HEK293T (cell line): ENCODE results near the gene PITPNC1.

Source experiments
- CTCF ChIA-PET: fragments of 350-600 bp; formaldehyde crosslinking; extraction: SDS; loops from one replicate; lab custom pipeline; 2021; ENCODE audit warnings: antibody characterized with exemption, inconsistent platforms; lab: Yijun Ruan, JAX
- POLR2A ChIA-PET: fragments of 350-600 bp; formaldehyde crosslinking; extraction: SDS; loops from one replicate; lab custom pipeline; 2020; ENCODE audit warnings: antibody characterized with exemption, inconsistent platforms; lab: Yijun Ruan, JAX
- DNase-seq: peaks from one replicate; pipeline ENCODE4 v3.0.0; 2012; ENCODE audit warnings: mixed read lengths; ENCODE audit errors: extremely low spot score
- ARNT ChIP-seq: fragments of 450-650 bp; IDR thresholded peaks from 2 replicates; pipeline ENCODE4 v1.6.1; 2017; ENCODE audit warnings: mild to moderate bottlenecking
- BHLHE40 ChIP-seq: fragments of 450-650 bp; IDR thresholded peaks from 2 replicates; pipeline ENCODE4 v1.6.1; 2016; ENCODE audit warnings: mild to moderate bottlenecking, moderate library complexity, borderline replicate concordance
- CTBP1 ChIP-seq: fragments of 450-650 bp; IDR thresholded peaks from 2 replicates; pipeline ENCODE4 v1.6.1; 2016; ENCODE audit warnings: borderline replicate concordance
- ELF4 ChIP-seq: fragments of 450-650 bp; IDR thresholded peaks from 2 replicates; pipeline ENCODE4 v1.6.1; 2017; ENCODE audit warnings: antibody characterized with exemption
- FOXA1 ChIP-seq: fragments of 450-650 bp; IDR thresholded peaks from 2 replicates; pipeline ENCODE4 v1.6.1; 2016; ENCODE audit warnings: mild to moderate bottlenecking
- FOXK2 ChIP-seq: fragments of 450-650 bp; IDR thresholded peaks from 2 replicates; pipeline ENCODE4 v1.6.1; 2016; ENCODE audit warnings: mild to moderate bottlenecking
- FOXM1 ChIP-seq: fragments of 450-650 bp; IDR thresholded peaks from 2 replicates; pipeline ENCODE4 v1.6.1; 2017; ENCODE audit warnings: mild to moderate bottlenecking, borderline replicate concordance
- HDGF ChIP-seq: fragments of 450-650 bp; IDR thresholded peaks from 2 replicates; pipeline ENCODE4 v1.6.1; 2017; ENCODE audit warnings: antibody characterized with exemption, borderline replicate concordance
- L3MBTL2 ChIP-seq: fragments of 450-650 bp; conservative IDR thresholded peaks from 2 replicates; pipeline ENCODE4 v1.6.1; 2016; ENCODE audit warnings: mild to moderate bottlenecking
- LEF1 ChIP-seq: fragments of 450-650 bp; IDR thresholded peaks from 2 replicates; pipeline ENCODE4 v1.6.1; 2017; ENCODE audit warnings: mild to moderate bottlenecking, borderline replicate concordance
- NFRKB ChIP-seq: fragments of 450-650 bp; IDR thresholded peaks from 2 replicates; pipeline ENCODE4 v1.6.1; 2016; ENCODE audit warnings: mild to moderate bottlenecking, moderate library complexity
- PKNOX1 ChIP-seq: fragments of 450-650 bp; IDR thresholded peaks from 2 replicates; pipeline ENCODE4 v1.6.1; 2016
- SP1 ChIP-seq: fragments of 450-650 bp; IDR thresholded peaks from 2 replicates; pipeline ENCODE4 v1.6.1; 2017
- SUZ12 ChIP-seq: fragments of 450-650 bp; IDR thresholded peaks from 2 replicates; pipeline ENCODE4 v1.6.1; 2016; ENCODE audit warnings: mild to moderate bottlenecking
- TARDBP ChIP-seq: fragments of 450-650 bp; IDR thresholded peaks from 2 replicates; pipeline ENCODE4 v1.6.1; 2016
- ZNF384 ChIP-seq: fragments of 450-650 bp; IDR thresholded peaks from 2 replicates; pipeline ENCODE4 v1.6.1; 2016

The PITPNC1 gene

GRCh38 chr17:67602974-67603373 is 225.9 kb downstream of the PITPNC1 start:
- peak; percentile 54 for DNase-seq
- POLR2A ChIA-PET: no interaction called here
- TF ChIP-seq L3MBTL2 (no peak), SP1 (no peak)
- CTCF ChIA-PET: interaction anchor here (1.0 to 1.6 kb wide), 3 partner anchors 217 to 227 kb away, joined by 4 to 12 read pairs (median 5); no protein-coding TSS in a partner anchor

GRCh38 chr17:67605256-67605912 is 228.3 kb downstream of the PITPNC1 start:
- TF ChIP-seq ARNT (no peak), SUZ12 (no peak), FOXM1 (no peak), L3MBTL2 (no peak), SP1 (no peak), HDGF (no peak), ZNF384 (no peak), CTBP1 (no peak), PKNOX1 (no peak), FOXK2 (no peak), LEF1 (no peak)
- POLR2A ChIA-PET: no interaction called here
- CTCF ChIA-PET: interaction anchor here (0.8 to 1.0 kb wide), 2 partner anchors 45 to 227 kb away, joined by 3 read pairs; no protein-coding TSS in a partner anchor
- no peak for DNase-seq

GRCh38 chr17:67606471-67606870 is 229.4 kb downstream of the PITPNC1 start:
- ChIA-PET POLR2A (no interaction called here), CTCF (no interaction called here)
- TF ChIP-seq L3MBTL2 (no peak), ZNF384 (no peak), LEF1 (no peak), SUZ12 (no peak), ELF4 (no peak), NFRKB (no peak), PKNOX1 (no peak)
- no peak for DNase-seq

DNA sequence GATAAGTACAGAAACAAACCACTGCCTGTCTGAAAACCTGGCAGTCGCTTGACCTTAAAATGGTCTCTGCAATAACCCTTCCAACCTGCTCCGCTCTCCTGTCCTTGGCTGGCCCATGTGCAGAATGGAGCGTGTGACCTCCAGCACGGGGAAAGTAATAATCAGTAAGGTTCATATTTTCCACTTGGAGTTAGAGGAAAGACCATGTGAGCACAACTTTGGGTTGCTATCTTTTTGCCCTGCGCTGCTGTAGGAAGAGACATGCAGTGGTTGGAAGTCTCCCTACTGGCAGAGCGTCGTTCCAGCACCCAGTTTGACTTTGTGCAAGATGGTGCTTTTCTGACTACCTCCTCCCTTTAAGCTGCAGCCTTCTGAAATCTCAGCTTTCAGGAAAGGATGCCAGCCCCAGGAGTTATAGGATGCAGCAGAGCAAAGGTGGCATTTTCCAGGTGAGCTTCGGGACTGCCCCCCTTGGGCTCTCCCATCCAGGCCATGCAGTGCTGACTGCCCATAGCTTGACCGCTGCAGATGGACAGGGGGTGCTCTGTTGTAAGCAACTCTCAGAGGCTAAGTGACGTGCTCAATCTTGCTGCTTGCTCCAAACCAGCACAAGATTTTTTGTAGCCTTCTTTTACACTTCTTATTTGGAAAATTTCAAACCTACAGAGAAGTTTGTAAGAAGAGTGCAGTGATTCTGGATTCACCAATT is 230.0 kb downstream of the PITPNC1 start:
- ChIA-PET POLR2A (no interaction called here), CTCF (no interaction called here)
- TF ChIP-seq TARDBP (no peak), NFRKB (no peak), ARNT (no peak), SUZ12 (no peak), CTBP1 (no peak), ELF4 (no peak), FOXA1 (no peak), BHLHE40 (no peak), HDGF (no peak), SP1 (no peak), L3MBTL2 (no peak), LEF1 (no peak), ZNF384 (no peak), FOXM1 (no peak), FOXK2 (no peak), PKNOX1 (no peak)
- DNase-seq: no peak

GRCh38 chr17:67610061-67610460 is 233.0 kb downstream of the PITPNC1 start:
- CTCF ChIA-PET: no interaction called here
- DNase-seq: no peak
- no peak for TF ChIP-seq HDGF
- no peak for TF ChIP-seq ELF4
- no peak for TF ChIP-seq TARDBP
- no peak for TF ChIP-seq LEF1
- no peak for TF ChIP-seq FOXM1
- no peak for TF ChIP-seq SP1
- TF ChIP-seq ZNF384: no peak
- no peak for TF ChIP-seq L3MBTL2
- no peak for TF ChIP-seq CTBP1
- no peak for TF ChIP-seq FOXA1
- TF ChIP-seq BHLHE40: no peak
- no peak for TF ChIP-seq PKNOX1
- no peak for TF ChIP-seq NFRKB
- no peak for TF ChIP-seq FOXK2
- no peak for TF ChIP-seq SUZ12
- POLR2A ChIA-PET: no interaction called here
